ENCODE results near the gene HDLBP.

DNA sequence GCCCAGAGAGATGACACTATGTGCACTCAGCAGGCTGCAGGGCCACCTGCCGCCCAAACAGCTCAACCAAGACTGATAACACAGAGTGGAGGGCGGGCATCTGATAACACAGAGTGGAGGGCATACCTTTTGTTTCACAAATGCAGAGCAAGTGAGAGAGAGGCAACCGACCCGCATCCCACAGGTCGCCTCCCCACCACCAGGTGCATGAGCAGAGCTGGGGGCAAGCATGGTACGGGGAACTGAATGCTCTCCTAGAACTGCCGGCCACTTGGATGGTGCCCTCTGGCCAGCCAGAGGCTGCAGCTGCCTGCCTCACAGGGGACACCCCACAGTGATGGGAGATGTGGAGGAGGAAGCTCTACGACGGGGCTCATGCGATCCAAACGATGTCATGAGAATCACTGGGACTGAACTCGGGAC is 77.5 kb downstream of the HDLBP start:
- TF ChIP-seq, protein P1, sequence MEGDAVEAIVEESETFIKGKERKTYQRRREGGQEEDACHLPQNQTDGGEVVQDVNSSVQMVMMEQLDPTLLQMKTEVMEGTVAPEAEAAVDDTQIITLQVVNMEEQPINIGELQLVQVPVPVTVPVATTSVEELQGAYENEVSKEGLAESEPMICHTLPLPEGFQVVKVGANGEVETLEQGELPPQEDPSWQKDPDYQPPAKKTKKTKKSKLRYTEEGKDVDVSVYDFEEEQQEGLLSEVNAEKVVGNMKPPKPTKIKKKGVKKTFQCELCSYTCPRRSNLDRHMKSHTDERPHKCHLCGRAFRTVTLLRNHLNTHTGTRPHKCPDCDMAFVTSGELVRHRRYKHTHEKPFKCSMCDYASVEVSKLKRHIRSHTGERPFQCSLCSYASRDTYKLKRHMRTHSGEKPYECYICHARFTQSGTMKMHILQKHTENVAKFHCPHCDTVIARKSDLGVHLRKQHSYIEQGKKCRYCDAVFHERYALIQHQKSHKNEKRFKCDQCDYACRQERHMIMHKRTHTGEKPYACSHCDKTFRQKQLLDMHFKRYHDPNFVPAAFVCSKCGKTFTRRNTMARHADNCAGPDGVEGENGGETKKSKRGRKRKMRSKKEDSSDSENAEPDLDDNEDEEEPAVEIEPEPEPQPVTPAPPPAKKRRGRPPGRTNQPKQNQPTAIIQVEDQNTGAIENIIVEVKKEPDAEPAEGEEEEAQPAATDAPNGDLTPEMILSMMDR (IDR thresholded peaks at IDR 0.05): no peak
- no peak for TF ChIP-seq POLR2A (IDR thresholded peaks at IDR 0.05)
